HepG2 (cell line): Measurements from ENCODE around the gene ANKRD53. TPM values are rescaled to one million over a fixed set of nuclear protein-coding genes. Genes with fewer than 3 reads are reported as not detected.

Source experiments
- FOXO1 ChIP-seq: sonication (generic); formaldehyde crosslinking; IDR thresholded peaks from 2 replicates; pipeline ENCODE4 v1.4.0; 2020; ENCODE audit warnings: missing genetic modification reagents
- RARG ChIP-seq: sonication (generic); formaldehyde crosslinking; IDR thresholded peaks from 2 replicates; pipeline ENCODE4 v1.4.0; 2020; ENCODE audit warnings: low read depth, mild to moderate bottlenecking, missing genetic modification reagents
- YEATS2 ChIP-seq: sonication (generic); formaldehyde crosslinking; IDR thresholded peaks from 2 replicates; pipeline ENCODE4 v1.4.0; 2020; ENCODE audit warnings: missing genetic modification reagents, borderline replicate concordance
- ZNF556 ChIP-seq: sonication (generic); formaldehyde crosslinking; IDR thresholded peaks from 2 replicates; pipeline ENCODE4 v1.4.0; 2020; ENCODE audit warnings: mild to moderate bottlenecking, missing genetic modification reagents, borderline replicate concordance
- ZNF557 ChIP-seq: sonication (generic); formaldehyde crosslinking; IDR thresholded peaks from 2 replicates; pipeline ENCODE4 v1.4.0; 2020; ENCODE audit warnings: missing genetic modification reagents
- ZNF652 ChIP-seq: IDR thresholded peaks from 2 replicates; pipeline ENCODE4 v1.6.1; 2016; ENCODE audit warnings: low read depth, borderline replicate concordance
- polyA plus RNA-seq, 8 experiments: library from polyadenylated mRNA; depleted of rRNA in 3 of 8; stranded (reverse) in 7 of 8; unstranded in 1 of 8; fragments of >200 nt; fragmentation: Illumina TruSeq in 4 of 8; extraction: Trizol in 4 of 8; gene quantifications; 2 replicates each; pipeline versions ENCODE4 v1.2.1 to v1.2.3, GENCODE V29; 2011 to 2016; ENCODE audit warnings: low read depth in 4 of 8, missing spikeins in 1 of 8, mixed read lengths in 1 of 8; ENCODE audit not compliant: insufficient read depth in 1 of 8
- total RNA-seq, 5 experiments: library from RNA; depleted of rRNA; stranded (reverse); fragments of >200 nt; fragmentation: Illumina TruSeq; extraction: Trizol; gene quantifications; 2 replicates each; pipeline ENCODE4 v1.2.3, GENCODE V29; 2016; ENCODE audit warnings: low read depth in 1 of 5
- TF ChIP-seq, protein P1 (sequence below): sonication (generic); formaldehyde crosslinking; IDR thresholded peaks from 2 replicates; pipeline ENCODE4 v1.5.0; 2020; ENCODE audit warnings: mild to moderate bottlenecking, missing genetic modification reagents, borderline replicate concordance
- TF ChIP-seq, protein P2 (sequence below): sonication (generic); formaldehyde crosslinking; IDR thresholded peaks from 2 replicates; pipeline ENCODE4 v1.4.0; 2020; ENCODE audit warnings: missing genetic modification reagents
- TF ChIP-seq, protein P3 (sequence below): sonication (generic); formaldehyde crosslinking; IDR thresholded peaks from 2 replicates; pipeline ENCODE4 v1.4.0; 2020; ENCODE audit warnings: missing genetic modification reagents, borderline replicate concordance
- TF ChIP-seq, protein P4 (sequence below): sonication (generic); formaldehyde crosslinking; IDR thresholded peaks from 2 replicates; pipeline ENCODE4 v1.4.0; 2020; ENCODE audit warnings: mild to moderate bottlenecking, missing genetic modification reagents
- TF ChIP-seq, protein P5 (sequence below): sonication (generic); formaldehyde crosslinking; IDR thresholded peaks from 2 replicates; pipeline ENCODE4 v1.9.0; 2022; ENCODE audit warnings: missing genetic modification reagents, mild to moderate bottlenecking, borderline replicate concordance

Gene ANKRD53
- total and polyA plus RNA-seq, 2 of the 13 experiments (the other 11 are each of a cell fraction or from before 2014, with no cell fraction given): 0.15 TPM; not detected in 1

DNA sequence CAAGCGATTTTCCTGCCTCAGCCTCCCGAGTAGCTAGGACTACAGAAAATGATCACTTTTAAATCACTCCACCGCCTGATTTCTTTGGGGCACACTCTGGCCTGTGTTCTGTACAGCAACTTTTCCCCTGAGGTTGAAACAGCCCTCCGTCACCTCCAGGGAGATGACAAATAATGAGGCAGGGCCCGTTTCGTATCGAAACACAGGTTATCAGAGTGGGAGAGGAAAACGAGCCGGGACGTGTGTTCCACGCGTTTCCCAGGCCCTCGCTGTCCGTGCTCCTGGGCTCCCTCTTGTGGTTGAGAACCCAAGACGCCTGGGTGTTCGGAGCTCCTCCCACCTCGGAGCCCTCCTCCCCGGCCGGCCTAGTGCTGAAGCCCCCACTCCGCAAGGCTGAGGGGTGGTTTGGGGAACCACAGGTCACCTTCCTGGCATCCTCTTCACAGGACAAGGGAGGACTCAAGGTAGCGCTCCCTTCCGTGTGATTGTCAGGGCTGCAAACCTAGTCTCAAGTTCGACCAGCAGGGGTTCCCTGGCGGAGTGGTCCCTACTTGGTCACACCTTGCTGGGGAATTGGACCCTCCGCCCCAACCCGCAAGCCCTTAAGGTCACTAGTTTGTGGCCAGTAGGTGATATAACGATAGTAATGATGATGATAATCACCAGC lies 30.0 kb upstream of the ANKRD53 start (continued):
- TF ChIP-seq, protein P1, sequence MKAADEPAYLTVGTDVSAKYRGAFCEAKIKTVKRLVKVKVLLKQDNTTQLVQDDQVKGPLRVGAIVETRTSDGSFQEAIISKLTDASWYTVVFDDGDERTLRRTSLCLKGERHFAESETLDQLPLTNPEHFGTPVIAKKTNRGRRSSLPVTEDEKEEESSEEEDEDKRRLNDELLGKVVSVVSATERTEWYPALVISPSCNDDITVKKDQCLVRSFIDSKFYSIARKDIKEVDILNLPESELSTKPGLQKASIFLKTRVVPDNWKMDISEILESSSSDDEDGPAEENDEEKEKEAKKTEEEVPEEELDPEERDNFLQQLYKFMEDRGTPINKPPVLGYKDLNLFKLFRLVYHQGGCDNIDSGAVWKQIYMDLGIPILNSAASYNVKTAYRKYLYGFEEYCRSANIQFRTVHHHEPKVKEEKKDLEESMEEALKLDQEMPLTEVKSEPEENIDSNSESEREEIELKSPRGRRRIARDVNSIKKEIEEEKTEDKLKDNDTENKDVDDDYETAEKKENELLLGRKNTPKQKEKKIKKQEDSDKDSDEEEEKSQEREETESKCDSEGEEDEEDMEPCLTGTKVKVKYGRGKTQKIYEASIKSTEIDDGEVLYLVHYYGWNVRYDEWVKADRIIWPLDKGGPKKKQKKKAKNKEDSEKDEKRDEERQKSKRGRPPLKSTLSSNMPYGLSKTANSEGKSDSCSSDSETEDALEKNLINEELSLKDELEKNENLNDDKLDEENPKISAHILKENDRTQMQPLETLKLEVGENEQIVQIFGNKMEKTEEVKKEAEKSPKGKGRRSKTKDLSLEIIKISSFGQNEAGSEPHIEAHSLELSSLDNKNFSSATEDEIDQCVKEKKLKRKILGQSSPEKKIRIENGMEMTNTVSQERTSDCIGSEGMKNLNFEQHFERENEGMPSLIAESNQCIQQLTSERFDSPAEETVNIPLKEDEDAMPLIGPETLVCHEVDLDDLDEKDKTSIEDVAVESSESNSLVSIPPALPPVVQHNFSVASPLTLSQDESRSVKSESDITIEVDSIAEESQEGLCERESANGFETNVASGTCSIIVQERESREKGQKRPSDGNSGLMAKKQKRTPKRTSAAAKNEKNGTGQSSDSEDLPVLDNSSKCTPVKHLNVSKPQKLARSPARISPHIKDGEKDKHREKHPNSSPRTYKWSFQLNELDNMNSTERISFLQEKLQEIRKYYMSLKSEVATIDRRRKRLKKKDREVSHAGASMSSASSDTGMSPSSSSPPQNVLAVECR (CRISPR knock-in tag): peak; percentile 29; the same call in 1 of the 2 replicates
- TF ChIP-seq, protein P2, sequence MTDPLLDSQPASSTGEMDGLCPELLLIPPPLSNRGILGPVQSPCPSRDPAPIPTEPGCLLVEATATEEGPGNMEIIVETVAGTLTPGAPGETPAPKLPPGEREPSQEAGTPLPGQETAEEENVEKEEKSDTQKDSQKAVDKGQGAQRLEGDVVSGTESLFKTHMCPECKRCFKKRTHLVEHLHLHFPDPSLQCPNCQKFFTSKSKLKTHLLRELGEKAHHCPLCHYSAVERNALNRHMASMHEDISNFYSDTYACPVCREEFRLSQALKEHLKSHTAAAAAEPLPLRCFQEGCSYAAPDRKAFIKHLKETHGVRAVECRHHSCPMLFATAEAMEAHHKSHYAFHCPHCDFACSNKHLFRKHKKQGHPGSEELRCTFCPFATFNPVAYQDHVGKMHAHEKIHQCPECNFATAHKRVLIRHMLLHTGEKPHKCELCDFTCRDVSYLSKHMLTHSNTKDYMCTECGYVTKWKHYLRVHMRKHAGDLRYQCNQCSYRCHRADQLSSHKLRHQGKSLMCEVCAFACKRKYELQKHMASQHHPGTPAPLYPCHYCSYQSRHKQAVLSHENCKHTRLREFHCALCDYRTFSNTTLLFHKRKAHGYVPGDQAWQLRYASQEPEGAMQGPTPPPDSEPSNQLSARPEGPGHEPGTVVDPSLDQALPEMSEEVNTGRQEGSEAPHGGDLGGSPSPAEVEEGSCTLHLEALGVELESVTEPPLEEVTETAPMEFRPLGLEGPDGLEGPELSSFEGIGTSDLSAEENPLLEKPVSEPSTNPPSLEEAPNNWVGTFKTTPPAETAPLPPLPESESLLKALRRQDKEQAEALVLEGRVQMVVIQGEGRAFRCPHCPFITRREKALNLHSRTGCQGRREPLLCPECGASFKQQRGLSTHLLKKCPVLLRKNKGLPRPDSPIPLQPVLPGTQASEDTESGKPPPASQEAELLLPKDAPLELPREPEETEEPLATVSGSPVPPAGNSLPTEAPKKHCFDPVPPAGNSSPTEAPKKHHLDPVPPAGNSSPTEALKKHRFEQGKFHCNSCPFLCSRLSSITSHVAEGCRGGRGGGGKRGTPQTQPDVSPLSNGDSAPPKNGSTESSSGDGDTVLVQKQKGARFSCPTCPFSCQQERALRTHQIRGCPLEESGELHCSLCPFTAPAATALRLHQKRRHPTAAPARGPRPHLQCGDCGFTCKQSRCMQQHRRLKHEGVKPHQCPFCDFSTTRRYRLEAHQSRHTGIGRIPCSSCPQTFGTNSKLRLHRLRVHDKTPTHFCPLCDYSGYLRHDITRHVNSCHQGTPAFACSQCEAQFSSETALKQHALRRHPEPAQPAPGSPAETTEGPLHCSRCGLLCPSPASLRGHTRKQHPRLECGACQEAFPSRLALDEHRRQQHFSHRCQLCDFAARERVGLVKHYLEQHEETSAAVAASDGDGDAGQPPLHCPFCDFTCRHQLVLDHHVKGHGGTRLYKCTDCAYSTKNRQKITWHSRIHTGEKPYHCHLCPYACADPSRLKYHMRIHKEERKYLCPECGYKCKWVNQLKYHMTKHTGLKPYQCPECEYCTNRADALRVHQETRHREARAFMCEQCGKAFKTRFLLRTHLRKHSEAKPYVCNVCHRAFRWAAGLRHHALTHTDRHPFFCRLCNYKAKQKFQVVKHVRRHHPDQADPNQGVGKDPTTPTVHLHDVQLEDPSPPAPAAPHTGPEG (CRISPR knock-in tag): peak; percentile 51; the same call in 1 of the 2 replicates
- no peak for TF ChIP-seq RARG (CRISPR knock-in tag)
- TF ChIP-seq ZNF556 (CRISPR knock-in tag): peak; percentile 63; the same call in 1 of the 2 replicates
- TF ChIP-seq ZNF652 (CRISPR knock-in tag): no peak
- TF ChIP-seq, protein P3, sequence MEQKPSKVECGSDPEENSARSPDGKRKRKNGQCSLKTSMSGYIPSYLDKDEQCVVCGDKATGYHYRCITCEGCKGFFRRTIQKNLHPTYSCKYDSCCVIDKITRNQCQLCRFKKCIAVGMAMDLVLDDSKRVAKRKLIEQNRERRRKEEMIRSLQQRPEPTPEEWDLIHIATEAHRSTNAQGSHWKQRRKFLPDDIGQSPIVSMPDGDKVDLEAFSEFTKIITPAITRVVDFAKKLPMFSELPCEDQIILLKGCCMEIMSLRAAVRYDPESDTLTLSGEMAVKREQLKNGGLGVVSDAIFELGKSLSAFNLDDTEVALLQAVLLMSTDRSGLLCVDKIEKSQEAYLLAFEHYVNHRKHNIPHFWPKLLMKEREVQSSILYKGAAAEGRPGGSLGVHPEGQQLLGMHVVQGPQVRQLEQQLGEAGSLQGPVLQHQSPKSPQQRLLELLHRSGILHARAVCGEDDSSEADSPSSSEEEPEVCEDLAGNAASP (CRISPR knock-in tag): 0 out of 2 replicates have a peak, but pooled peaks have one; percentile 32
- TF ChIP-seq, protein P4, sequence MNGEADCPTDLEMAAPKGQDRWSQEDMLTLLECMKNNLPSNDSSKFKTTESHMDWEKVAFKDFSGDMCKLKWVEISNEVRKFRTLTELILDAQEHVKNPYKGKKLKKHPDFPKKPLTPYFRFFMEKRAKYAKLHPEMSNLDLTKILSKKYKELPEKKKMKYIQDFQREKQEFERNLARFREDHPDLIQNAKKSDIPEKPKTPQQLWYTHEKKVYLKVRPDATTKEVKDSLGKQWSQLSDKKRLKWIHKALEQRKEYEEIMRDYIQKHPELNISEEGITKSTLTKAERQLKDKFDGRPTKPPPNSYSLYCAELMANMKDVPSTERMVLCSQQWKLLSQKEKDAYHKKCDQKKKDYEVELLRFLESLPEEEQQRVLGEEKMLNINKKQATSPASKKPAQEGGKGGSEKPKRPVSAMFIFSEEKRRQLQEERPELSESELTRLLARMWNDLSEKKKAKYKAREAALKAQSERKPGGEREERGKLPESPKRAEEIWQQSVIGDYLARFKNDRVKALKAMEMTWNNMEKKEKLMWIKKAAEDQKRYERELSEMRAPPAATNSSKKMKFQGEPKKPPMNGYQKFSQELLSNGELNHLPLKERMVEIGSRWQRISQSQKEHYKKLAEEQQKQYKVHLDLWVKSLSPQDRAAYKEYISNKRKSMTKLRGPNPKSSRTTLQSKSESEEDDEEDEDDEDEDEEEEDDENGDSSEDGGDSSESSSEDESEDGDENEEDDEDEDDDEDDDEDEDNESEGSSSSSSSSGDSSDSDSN (CRISPR knock-in tag): peak; percentile 53; the same call in 1 of the 2 replicates
- TF ChIP-seq, protein P5, sequence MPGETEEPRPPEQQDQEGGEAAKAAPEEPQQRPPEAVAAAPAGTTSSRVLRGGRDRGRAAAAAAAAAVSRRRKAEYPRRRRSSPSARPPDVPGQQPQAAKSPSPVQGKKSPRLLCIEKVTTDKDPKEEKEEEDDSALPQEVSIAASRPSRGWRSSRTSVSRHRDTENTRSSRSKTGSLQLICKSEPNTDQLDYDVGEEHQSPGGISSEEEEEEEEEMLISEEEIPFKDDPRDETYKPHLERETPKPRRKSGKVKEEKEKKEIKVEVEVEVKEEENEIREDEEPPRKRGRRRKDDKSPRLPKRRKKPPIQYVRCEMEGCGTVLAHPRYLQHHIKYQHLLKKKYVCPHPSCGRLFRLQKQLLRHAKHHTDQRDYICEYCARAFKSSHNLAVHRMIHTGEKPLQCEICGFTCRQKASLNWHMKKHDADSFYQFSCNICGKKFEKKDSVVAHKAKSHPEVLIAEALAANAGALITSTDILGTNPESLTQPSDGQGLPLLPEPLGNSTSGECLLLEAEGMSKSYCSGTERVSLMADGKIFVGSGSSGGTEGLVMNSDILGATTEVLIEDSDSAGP (CRISPR knock-in tag): peak; percentile 78
- TF ChIP-seq YEATS2 (CRISPR knock-in tag): 0 out of 2 replicates have a peak, but pooled peaks have one; percentile 27
- peak; percentile 17; the same call in 1 of the 2 replicates for TF ChIP-seq FOXO1
- TF ChIP-seq ZNF557: peak; percentile 70; the same call in 1 of the 2 replicates
